Measurements from ENCODE around the gene SIRPA. TPM values are rescaled to one million over a fixed set of nuclear protein-coding genes. Genes with fewer than 3 reads are reported as not detected.

SIRPA gene
- total and polyA plus RNA-seq, 10 of the 15 experiments (the other 5 are each of a cell fraction or from before 2014, with no cell fraction given): 1.7 to 13.2 (median 5.0) TPM

- TF ChIP-seq PBX3 (IDR thresholded peaks at IDR 0.05; ENCODE audit: insufficient replicate concordance, low read depth, low read length) (no peak), NRF1 (conservative IDR thresholded peaks at IDR 0.05; ENCODE audit: low read depth, low read length) (no peak), CBX5 (IDR thresholded peaks at IDR 0.05; ENCODE audit: low read depth) (no peak), ETV6 (conservative IDR thresholded peaks at IDR 0.05 in 1 of 2, IDR thresholded peaks at IDR 0.05 in 1 of 2; ENCODE audit: borderline replicate concordance in 1 of 2, low read depth in 1 of 2) (no peak), RFX5 (IDR thresholded peaks at IDR 0.05; ENCODE audit: low read depth, low read length) (no peak)
These were observed 6.3 kb upstream of the SIRPA start (continued) for GRCh38 chr20:1888796-1889463.

GRCh38 chr20:1890469-1891262, 4.5 kb upstream of the SIRPA start:
- Histone ChIP-seq H3K79me2 (ENCODE audit: control insufficient read depth, insufficient read depth, low read length) (peaks cover 3% of the 10 kb centered on the region), H3K36me3 (ENCODE audit: control insufficient read depth in 2 of 2, insufficient read depth in 2 of 2, low read length in 1 of 2) (no peaks in the 10 kb centered on the region), H3K9me3 (replicated peaks; ENCODE audit: control insufficient read depth, insufficient read depth, low read length) (no peaks in the 10 kb centered on the region), H3K27ac (ENCODE audit: control insufficient read depth, insufficient read depth) (no peak overlapping the region), H3K27me3 (replicated peaks in 1 of 2; ENCODE audit: control insufficient read depth in 2 of 2, insufficient read depth in 2 of 2, low read length in 1 of 2) (no peaks in the 10 kb centered on the region), H3K4me1 (ENCODE audit: control insufficient read depth, insufficient read depth, low read length) (peaks cover 8% of the 10 kb centered on the region), H2AFZ (ENCODE audit: control insufficient read depth, low read depth, low read length) (no peak overlapping the region), H4K20me1 (ENCODE audit: control insufficient read depth, insufficient read depth) (no peaks in the 10 kb centered on the region), H3K4me3 (no peak overlapping the region), H3K4me2 (ENCODE audit: control insufficient read depth, insufficient read depth) (no peak overlapping the region), H3K9ac (ENCODE audit: control insufficient read depth, insufficient read depth, low read length) (no peak overlapping the region)
- ATAC-seq: no peak
- CTCF ChIA-PET: interaction anchor here (1.3 kb wide), 1 partner anchor 8 kb away, joined by 3 read pairs; no protein-coding TSS in a partner anchor
- POLR2A ChIA-PET: no interaction called here
- DNase-seq (ENCODE audit: low read depth, low spot score): no peak
- BruUV-seq (replicated peaks): no TSS peak
- TF ChIP-seq NFIC (IDR thresholded peaks at IDR 0.05; ENCODE audit: low read depth, low read length) (no peak), TARDBP (IDR thresholded peaks at IDR 0.05; ENCODE audit: borderline replicate concordance) (no peak), NR2C2 (IDR thresholded peaks at IDR 0.05; ENCODE audit: borderline replicate concordance, control insufficient read depth, insufficient read length, low read depth) (no peak), EED (IDR thresholded peaks at IDR 0.05; ENCODE audit: low read depth) (no peak)
- in situ Hi-C loops (cut with MboI): no loop called here
- intact Hi-C loops (cut with micrococcal nuclease; ENCODE audit: unreplicated experiment): no loop called here
- WGBS (ENCODE audit: insufficient coverage, insufficient replicate concordance, low lambda C conversion rate, missing lambda C conversion rate): 50% methylated on average over 14 of the region's 14 CpGs
- RAD21 ChIA-PET (ENCODE audit: unreplicated experiment): no interaction called here
- SMC1A ChIA-PET (ENCODE audit: uncharacterized antibody, unreplicated experiment): no interaction called here
- no peak for FAIRE-seq

Data from GM12878 (cell line).